CD4-positive, alpha-beta T cell treated with Interleukin-6 for 4 hours (primary cell): ENCODE measurements around the gene CARD19.
"Not testable (repeated sequence)": the region's sequence is repeated elsewhere in the genome, so short reads cannot be mapped to it uniquely, and the experiment has no call there.

ENCODE experiments used
- DNase-seq: peaks from one replicate; pipeline ENCODE4 v3.0.0-alpha.2; 2020; ENCODE audit warnings: mixed read lengths

The CARD19 gene

GRCh38 chr9:93089024-93089423 lies 7.0 kb upstream of the CARD19 start:
- no peak for DNase-seq

- no peak for DNase-seq
These were observed 6.5 kb upstream of the CARD19 start for GRCh38 chr9:93089481-93089991.

- DNase-seq = no peak
These were observed 5.8 kb upstream of the CARD19 start for GRCh38 chr9:93090091-93090655.

GRCh38 chr9:93091056-93091452 lies 5.0 kb upstream of the CARD19 start:
- no peak for DNase-seq

GRCh38 chr9:93091453-93092081 lies 4.5 kb upstream of the CARD19 start:
- peak; percentile 72 for DNase-seq

- no peak for DNase-seq
These were observed 3.6 kb upstream of the CARD19 start for GRCh38 chr9:93092251-93092991.

- no peak for DNase-seq
These were observed 2.7 kb upstream of the CARD19 start for GRCh38 chr9:93093127-93093876.

GRCh38 chr9:93093877-93094657 lies 1.9 kb upstream of the CARD19 start:
- no peak for DNase-seq

- DNase-seq = peak; percentile 27
These were observed 1.3 kb upstream of the CARD19 start for GRCh38 chr9:93094658-93095204.

GRCh38 chr9:93095205-93096130 lies 549 bp upstream of the CARD19 start:
- peak; percentile 100 for DNase-seq

- no peak for DNase-seq
These were observed 880 bp downstream of the CARD19 start for GRCh38 chr9:93096811-93097382.

- no peak for DNase-seq
These were observed 1.6 kb downstream of the CARD19 start for GRCh38 chr9:93097511-93098201.

- DNase-seq = peak; percentile 80
These were observed 2.4 kb downstream of the CARD19 start for GRCh38 chr9:93098236-93098946.

- no peak for DNase-seq
These were observed 3.7 kb downstream of the CARD19 start for GRCh38 chr9:93099551-93100275.

- no peak for DNase-seq
These were observed 4.2 kb downstream of the CARD19 start for GRCh38 chr9:93100276-93100636.

- not testable (repeated sequence) for DNase-seq
These were observed 5.1 kb downstream of the CARD19 start for GRCh38 chr9:93101086-93101485.

- no peak for DNase-seq
These were observed 9.6 kb downstream of the CARD19 start for GRCh38 chr9:93105620-93106019.

GRCh38 chr9:93107151-93107824 lies 11.3 kb downstream of the CARD19 start:
- DNase-seq = no peak
